Inferior parietal cortex (tissue), 1 donor: ENCODE results near the gene SLC17A2.

Source experiments
- DNase-seq: peaks from one replicate; pipeline ENCODE4 v3.0.0-alpha.2; 2016; ENCODE audit errors: extremely low spot score

The SLC17A2 gene

GRCh38 chr6:25930532-25931410 is at the start of gene SLC17A2:
Gene SLC17A2 (minus strand): TSS chr6:25930691. CDS start chr6:25925796, 4,895 bp downstream.
- DNase-seq, result no peak

- no peak for DNase-seq
These were observed 45.6 kb upstream of the SLC17A2 start for GRCh38 chr6:25975923-25976560.

GRCh38 chr6:25973923-25974555 is 43.5 kb upstream of the SLC17A2 start:
- DNase-seq, result no peak

- DNase-seq, result no peak
These were observed 42.4 kb upstream of the SLC17A2 start for GRCh38 chr6:25972902-25973301.

GRCh38 chr6:25972128-25972527 is 41.6 kb upstream of the SLC17A2 start:
- no peak for DNase-seq

GRCh38 chr6:25971187-25971821 is 40.8 kb upstream of the SLC17A2 start:
- DNase-seq, result peak; percentile 39

- DNase-seq, result no peak
These were observed 38.3 kb upstream of the SLC17A2 start for GRCh38 chr6:25968769-25969168.

GRCh38 chr6:25966711-25967110 is 36.2 kb upstream of the SLC17A2 start:
- no peak for DNase-seq

GRCh38 chr6:25965058-25965457 is 34.6 kb upstream of the SLC17A2 start:
- DNase-seq, result no peak

- no peak for DNase-seq
These were observed 33.1 kb upstream of the SLC17A2 start for GRCh38 chr6:25963426-25964123.

GRCh38 chr6:25962149-25963127 is 31.9 kb upstream of the SLC17A2 start, which contains the start of gene TRIM38:
Gene TRIM38 (plus strand): TSS chr6:25962802. CDS start chr6:25966523, 3,721 bp downstream.
- peak; percentile 46 for DNase-seq

- DNase-seq, result no peak
These were observed 31.2 kb upstream of the SLC17A2 start for GRCh38 chr6:25961619-25962148.

GRCh38 chr6:25960734-25961133 is 30.2 kb upstream of the SLC17A2 start:
- no peak for DNase-seq

- DNase-seq, result no peak
These were observed 29.5 kb upstream of the SLC17A2 start for GRCh38 chr6:25959890-25960536.

- no peak for DNase-seq
These were observed 28.2 kb upstream of the SLC17A2 start for GRCh38 chr6:25958700-25959162.

- DNase-seq, result no peak
These were observed 25.7 kb upstream of the SLC17A2 start for GRCh38 chr6:25956226-25956625.

GRCh38 chr6:25954756-25955155 is 24.3 kb upstream of the SLC17A2 start:
- no peak for DNase-seq

- no peak for DNase-seq
These were observed 23.2 kb upstream of the SLC17A2 start for GRCh38 chr6:25953733-25954132.

- no peak for DNase-seq
These were observed 22.0 kb upstream of the SLC17A2 start for GRCh38 chr6:25952535-25952934.
